ENCODE data around the gene MICA. TPM values are rescaled to one million over a fixed set of nuclear protein-coding genes. Genes with fewer than 3 reads are reported as not detected.
"Not testable (repeated sequence)": the region's sequence is repeated elsewhere in the genome, so short reads cannot be mapped to it uniquely, and the experiment has no call there.

Gene MICA
- total and polyA plus RNA-seq, 4 donors, result 3.2 to 9.1 (median 4.2) TPM

DNA sequence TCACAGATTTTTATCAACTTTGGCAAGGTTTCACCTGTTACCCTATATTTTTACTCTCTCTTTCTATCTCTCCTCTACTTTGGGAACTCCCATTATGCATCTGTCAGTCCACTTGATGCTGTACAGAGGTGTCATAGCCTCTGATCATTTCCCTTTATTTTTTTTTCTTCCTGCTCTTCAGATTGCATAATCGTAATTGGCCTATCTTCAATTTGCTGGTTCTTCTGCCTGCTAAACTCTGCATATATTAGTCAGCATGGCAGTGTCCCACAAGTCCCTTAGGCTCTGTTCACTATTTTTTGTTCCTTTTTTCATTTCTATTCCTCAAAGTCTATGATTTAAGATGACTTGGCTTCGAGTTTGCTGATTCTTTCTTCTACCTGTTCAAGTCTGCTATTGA, 49.9 kb downstream of the MICA start:
- TF ChIP-seq YY1 (IDR thresholded peaks at IDR 0.05), result no peak
- TF ChIP-seq RXRA (IDR thresholded peaks at IDR 0.05), result no peak
- no peak for TF ChIP-seq RAD21 (IDR thresholded peaks at IDR 0.05)
- no peak for TF ChIP-seq FOXA1 (IDR thresholded peaks at IDR 0.05)
- no peak for TF ChIP-seq FOXA2 (IDR thresholded peaks at IDR 0.05)
- no peak for TF ChIP-seq TAF1 (conservative IDR thresholded peaks at IDR 0.05)
- TF ChIP-seq HNF4A (conservative IDR thresholded peaks at IDR 0.05), result no peak
- no peak for TF ChIP-seq EGR1 (IDR thresholded peaks at IDR 0.05; ENCODE audit: low read depth in 2 of 2)
- TF ChIP-seq GABPA (IDR thresholded peaks at IDR 0.05 in 1 of 2, conservative IDR thresholded peaks at IDR 0.05 in 1 of 2), result no peak
- TF ChIP-seq SP1 (IDR thresholded peaks at IDR 0.05), result no peak
- H3K27me3 ChIP-seq (ENCODE audit: control insufficient read depth in 4 of 4, insufficient read depth in 4 of 4, low read length in 3 of 4), result no peaks in the 10 kb centered on the region
- WGBS, result 67% methylated on average over 2 of the region's 2 CpGs
- H3K4me3 ChIP-seq (ENCODE audit: low read depth in 1 of 3, low read length in 3 of 3), result no peak overlapping the region
- H3K4me1 ChIP-seq (ENCODE audit: control insufficient read depth in 4 of 4, insufficient read depth in 4 of 4, low read length in 3 of 4), result no peaks in the 10 kb centered on the region
- H3K9me3 ChIP-seq (ENCODE audit: control insufficient read depth in 4 of 4, low read length in 3 of 4), result no peaks in the 10 kb centered on the region
- no peak overlapping the region for H3K9ac ChIP-seq (ENCODE audit: low read depth in 1 of 2, low read length in 2 of 2)
- no peak overlapping the region for H3K27ac ChIP-seq (ENCODE audit: low read depth in 1 of 2, low read length in 2 of 2)
- H3K36me3 ChIP-seq (ENCODE audit: control insufficient read depth in 4 of 4, insufficient read depth in 3 of 4, low read depth in 1 of 4, low read length in 3 of 4), result no peaks in the 10 kb centered on the region
- DNase-seq (ENCODE audit: low spot score), result no peak

DNA sequence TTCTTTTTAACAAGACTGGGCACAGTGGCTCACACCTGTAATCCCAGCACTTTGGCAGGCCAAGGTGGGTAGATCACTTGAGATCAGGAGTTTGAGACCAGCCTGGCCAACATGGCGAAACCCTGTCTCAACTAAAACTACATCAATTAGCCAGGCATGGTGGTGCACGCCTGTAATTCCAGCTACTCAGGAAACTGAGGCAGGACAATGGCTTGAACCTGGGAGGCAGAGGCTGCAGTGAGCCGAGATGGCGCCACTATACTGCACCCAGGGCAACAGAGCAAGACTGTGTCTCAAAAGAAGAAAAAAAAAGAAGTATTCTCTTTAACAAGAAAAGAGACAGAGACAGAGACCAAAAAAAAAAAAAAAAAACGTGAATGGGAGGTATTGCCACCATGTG, 56.5 kb downstream of the MICA start:
- H3K4me1 ChIP-seq (ENCODE audit: control insufficient read depth in 4 of 4, insufficient read depth in 4 of 4, low read length in 3 of 4), result peaks cover 1 to 20% (median 12%) of the 10 kb centered on the region in 4 donors
- not testable (repeated sequence) for H3K4me3 ChIP-seq (ENCODE audit: low read depth in 1 of 3, low read length in 3 of 3); H3K36me3 ChIP-seq (ENCODE audit: control insufficient read depth in 4 of 4, insufficient read depth in 3 of 4, low read depth in 1 of 4, low read length in 3 of 4); H3K27ac ChIP-seq (ENCODE audit: low read depth in 1 of 2, low read length in 2 of 2); H3K9me3 ChIP-seq (ENCODE audit: control insufficient read depth in 4 of 4, low read length in 3 of 4); H3K27me3 ChIP-seq (ENCODE audit: control insufficient read depth in 4 of 4, insufficient read depth in 4 of 4, low read length in 3 of 4); H3K9ac ChIP-seq (ENCODE audit: low read depth in 1 of 2, low read length in 2 of 2); DNase-seq (ENCODE audit: low spot score)
- 84% methylated on average over 5 of the region's 5 CpGs for WGBS

DNA sequence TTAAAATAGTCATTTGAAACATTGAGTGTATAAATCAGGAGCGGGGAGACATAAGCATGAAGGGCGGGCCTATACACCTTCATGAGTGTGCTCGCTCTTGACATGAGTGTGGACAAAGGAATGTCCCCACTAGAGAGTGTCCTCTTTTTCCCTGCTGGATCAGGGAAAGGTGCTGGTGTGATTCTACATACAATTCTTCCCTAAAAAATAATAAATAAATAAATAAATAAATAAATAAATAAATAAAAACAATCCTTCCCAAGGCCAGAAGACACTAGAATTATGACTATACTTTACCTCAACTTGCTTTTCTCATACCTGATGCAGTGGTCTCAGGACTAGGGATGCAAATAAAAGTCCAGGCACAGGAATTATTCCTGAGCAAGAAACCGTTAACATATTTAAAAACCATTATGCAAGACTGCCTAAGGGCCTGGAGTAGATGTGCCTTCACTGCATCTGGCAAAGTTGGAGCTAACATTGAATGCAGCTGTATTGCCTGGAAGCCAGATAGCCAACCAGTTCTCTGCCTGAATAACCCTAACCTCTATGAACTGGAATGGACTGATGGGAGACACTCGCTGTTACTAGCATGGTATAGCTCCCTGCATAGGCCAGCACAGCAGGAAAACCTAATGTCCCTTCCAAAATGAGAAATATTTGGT, 57.1 kb downstream of the MICA start:
- Histone ChIP-seq H3K4me1 (ENCODE audit: control insufficient read depth in 4 of 4, insufficient read depth in 4 of 4, low read length in 3 of 4) (peaks cover 3 to 24% (median 13%) of the 10 kb centered on the region in 4 donors), H3K27me3 (ENCODE audit: control insufficient read depth in 4 of 4, insufficient read depth in 4 of 4, low read length in 3 of 4) (no peaks in the 10 kb centered on the region), H3K9me3 (ENCODE audit: control insufficient read depth in 4 of 4, low read length in 3 of 4) (no peaks in the 10 kb centered on the region), H3K36me3 (ENCODE audit: control insufficient read depth in 4 of 4, insufficient read depth in 3 of 4, low read depth in 1 of 4, low read length in 3 of 4) (no peaks in the 10 kb centered on the region), H3K27ac (ENCODE audit: low read depth in 1 of 2, low read length in 2 of 2) (no peak overlapping the region), H3K4me3 (ENCODE audit: low read depth in 1 of 3, low read length in 3 of 3) (no peak overlapping the region), H3K9ac (ENCODE audit: low read depth in 1 of 2, low read length in 2 of 2) (no peak overlapping the region)
- DNase-seq (ENCODE audit: low spot score), result no peak
- 98% methylated on average over 5 of the region's 5 CpGs for WGBS
- TF ChIP-seq YY1 (IDR thresholded peaks at IDR 0.05), result no peak
- TF ChIP-seq HNF4A (conservative IDR thresholded peaks at IDR 0.05), result no peak
- no peak for TF ChIP-seq RXRA (IDR thresholded peaks at IDR 0.05)
- TF ChIP-seq, protein P1, sequence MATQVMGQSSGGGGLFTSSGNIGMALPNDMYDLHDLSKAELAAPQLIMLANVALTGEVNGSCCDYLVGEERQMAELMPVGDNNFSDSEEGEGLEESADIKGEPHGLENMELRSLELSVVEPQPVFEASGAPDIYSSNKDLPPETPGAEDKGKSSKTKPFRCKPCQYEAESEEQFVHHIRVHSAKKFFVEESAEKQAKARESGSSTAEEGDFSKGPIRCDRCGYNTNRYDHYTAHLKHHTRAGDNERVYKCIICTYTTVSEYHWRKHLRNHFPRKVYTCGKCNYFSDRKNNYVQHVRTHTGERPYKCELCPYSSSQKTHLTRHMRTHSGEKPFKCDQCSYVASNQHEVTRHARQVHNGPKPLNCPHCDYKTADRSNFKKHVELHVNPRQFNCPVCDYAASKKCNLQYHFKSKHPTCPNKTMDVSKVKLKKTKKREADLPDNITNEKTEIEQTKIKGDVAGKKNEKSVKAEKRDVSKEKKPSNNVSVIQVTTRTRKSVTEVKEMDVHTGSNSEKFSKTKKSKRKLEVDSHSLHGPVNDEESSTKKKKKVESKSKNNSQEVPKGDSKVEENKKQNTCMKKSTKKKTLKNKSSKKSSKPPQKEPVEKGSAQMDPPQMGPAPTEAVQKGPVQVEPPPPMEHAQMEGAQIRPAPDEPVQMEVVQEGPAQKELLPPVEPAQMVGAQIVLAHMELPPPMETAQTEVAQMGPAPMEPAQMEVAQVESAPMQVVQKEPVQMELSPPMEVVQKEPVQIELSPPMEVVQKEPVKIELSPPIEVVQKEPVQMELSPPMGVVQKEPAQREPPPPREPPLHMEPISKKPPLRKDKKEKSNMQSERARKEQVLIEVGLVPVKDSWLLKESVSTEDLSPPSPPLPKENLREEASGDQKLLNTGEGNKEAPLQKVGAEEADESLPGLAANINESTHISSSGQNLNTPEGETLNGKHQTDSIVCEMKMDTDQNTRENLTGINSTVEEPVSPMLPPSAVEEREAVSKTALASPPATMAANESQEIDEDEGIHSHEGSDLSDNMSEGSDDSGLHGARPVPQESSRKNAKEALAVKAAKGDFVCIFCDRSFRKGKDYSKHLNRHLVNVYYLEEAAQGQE (IDR thresholded peaks at IDR 0.05), result no peak
- no peak for TF ChIP-seq FOXA2 (IDR thresholded peaks at IDR 0.05)
- TF ChIP-seq, protein P2, sequence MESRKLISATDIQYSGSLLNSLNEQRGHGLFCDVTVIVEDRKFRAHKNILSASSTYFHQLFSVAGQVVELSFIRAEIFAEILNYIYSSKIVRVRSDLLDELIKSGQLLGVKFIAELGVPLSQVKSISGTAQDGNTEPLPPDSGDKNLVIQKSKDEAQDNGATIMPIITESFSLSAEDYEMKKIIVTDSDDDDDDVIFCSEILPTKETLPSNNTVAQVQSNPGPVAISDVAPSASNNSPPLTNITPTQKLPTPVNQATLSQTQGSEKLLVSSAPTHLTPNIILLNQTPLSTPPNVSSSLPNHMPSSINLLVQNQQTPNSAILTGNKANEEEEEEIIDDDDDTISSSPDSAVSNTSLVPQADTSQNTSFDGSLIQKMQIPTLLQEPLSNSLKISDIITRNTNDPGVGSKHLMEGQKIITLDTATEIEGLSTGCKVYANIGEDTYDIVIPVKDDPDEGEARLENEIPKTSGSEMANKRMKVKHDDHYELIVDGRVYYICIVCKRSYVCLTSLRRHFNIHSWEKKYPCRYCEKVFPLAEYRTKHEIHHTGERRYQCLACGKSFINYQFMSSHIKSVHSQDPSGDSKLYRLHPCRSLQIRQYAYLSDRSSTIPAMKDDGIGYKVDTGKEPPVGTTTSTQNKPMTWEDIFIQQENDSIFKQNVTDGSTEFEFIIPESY (IDR thresholded peaks at IDR 0.05), result no peak
- TF ChIP-seq FOXA1 (IDR thresholded peaks at IDR 0.05), result no peak
- no peak for TF ChIP-seq NR2F2 (IDR thresholded peaks at IDR 0.05)
- TF ChIP-seq RAD21 (IDR thresholded peaks at IDR 0.05), result no peak

All from liver (tissue), 9 donors.